Lower leg skin (tissue), 3 donors: Measurements from ENCODE around the gene TNFRSF19.

Experiments
- POLR2A ChIP-seq, 2 donors: fragments of 450-650 bp; IDR thresholded peaks; one replicate each; pipeline ENCODE4 v1.6.1; 2016 to 2017; ENCODE audit warnings: antibody characterized with exemption in 2 of 2, mild to moderate bottlenecking in 1 of 2, moderate library complexity in 1 of 2
- TF ChIP-seq, protein P1 (sequence below), 3 donors: fragments of 450-650 bp; IDR thresholded peaks; one replicate each; pipeline ENCODE4 v1.5.1; 2016; ENCODE audit warnings: antibody characterized with exemption in 3 of 3, mild to moderate bottlenecking in 3 of 3, moderate library complexity in 2 of 3

DNA sequence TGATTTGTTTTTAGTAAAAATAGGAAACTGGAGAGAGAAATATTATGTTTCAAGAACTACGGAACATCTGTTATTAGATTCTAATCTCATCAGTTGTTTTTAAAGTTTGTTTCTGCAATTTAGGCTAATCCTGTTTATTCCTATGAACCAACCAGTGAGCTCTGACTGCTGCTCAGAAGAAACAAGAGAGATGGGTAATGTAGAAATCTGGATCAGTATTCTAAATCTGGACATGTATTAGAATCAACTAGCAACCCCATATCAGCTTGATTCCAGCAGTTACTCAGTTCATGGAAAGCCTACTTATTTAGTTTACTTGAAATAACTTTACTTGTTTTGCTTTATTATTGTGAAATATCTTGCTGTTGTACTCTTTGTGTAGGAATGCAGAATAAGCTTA, 115.2 kb downstream of the TNFRSF19 start:
- TF ChIP-seq, protein P1, sequence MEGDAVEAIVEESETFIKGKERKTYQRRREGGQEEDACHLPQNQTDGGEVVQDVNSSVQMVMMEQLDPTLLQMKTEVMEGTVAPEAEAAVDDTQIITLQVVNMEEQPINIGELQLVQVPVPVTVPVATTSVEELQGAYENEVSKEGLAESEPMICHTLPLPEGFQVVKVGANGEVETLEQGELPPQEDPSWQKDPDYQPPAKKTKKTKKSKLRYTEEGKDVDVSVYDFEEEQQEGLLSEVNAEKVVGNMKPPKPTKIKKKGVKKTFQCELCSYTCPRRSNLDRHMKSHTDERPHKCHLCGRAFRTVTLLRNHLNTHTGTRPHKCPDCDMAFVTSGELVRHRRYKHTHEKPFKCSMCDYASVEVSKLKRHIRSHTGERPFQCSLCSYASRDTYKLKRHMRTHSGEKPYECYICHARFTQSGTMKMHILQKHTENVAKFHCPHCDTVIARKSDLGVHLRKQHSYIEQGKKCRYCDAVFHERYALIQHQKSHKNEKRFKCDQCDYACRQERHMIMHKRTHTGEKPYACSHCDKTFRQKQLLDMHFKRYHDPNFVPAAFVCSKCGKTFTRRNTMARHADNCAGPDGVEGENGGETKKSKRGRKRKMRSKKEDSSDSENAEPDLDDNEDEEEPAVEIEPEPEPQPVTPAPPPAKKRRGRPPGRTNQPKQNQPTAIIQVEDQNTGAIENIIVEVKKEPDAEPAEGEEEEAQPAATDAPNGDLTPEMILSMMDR (IDR thresholded peaks at IDR 0.05): no peak
- TF ChIP-seq POLR2A (IDR thresholded peaks at IDR 0.05): no peak
